AG04450 (cell line): ENCODE measurements around the gene MYH13. TPM values are rescaled to one million over a fixed set of nuclear protein-coding genes. Genes with fewer than 3 reads are reported as not detected.

ENCODE experiments used
- CTCF ChIA-PET: fragments of 300-600, 350-600 bp; formaldehyde crosslinking; extraction: SDS; loops from one replicate; lab custom pipeline; 2022; ENCODE audit warnings: antibody characterized with exemption, inconsistent platforms; lab: Charles Lee
- POLR2A ChIA-PET: fragments of 350-600 bp; formaldehyde crosslinking; extraction: SDS; loops from one replicate; lab custom pipeline; 2021; ENCODE audit warnings: antibody characterized with exemption, inconsistent platforms; lab: Yijun Ruan, JAX
- DNase-seq: peaks from one replicate; pipeline ENCODE4 v3.0.0-alpha.2; 2011; ENCODE audit warnings: low read depth, low spot score
- H3K27ac ChIP-seq: one replicate; pipeline ENCODE4 v1.5.1; 2012; ENCODE audit warnings: low read depth, low read length, control low read depth
- H3K27me3 ChIP-seq: one replicate; pipeline ENCODE4 v1.6.0; 2012; ENCODE audit warnings: low read length; ENCODE audit not compliant: control insufficient read depth, insufficient read depth
- H3K4me3 ChIP-seq: 2 replicates; pipeline ENCODE4 v1.5.1; 2011; ENCODE audit warnings: mild to moderate bottlenecking, low read depth, low read length, control low read depth
- H3K9me3 ChIP-seq: 2 replicates; pipeline ENCODE4 v1.5.1; 2012; ENCODE audit warnings: low read length; ENCODE audit not compliant: control insufficient read depth, insufficient read depth
- polyA plus RNA-seq: library from polyadenylated mRNA; depleted of rRNA; stranded (reverse); fragments of >200 nt; gene quantifications from 2 replicates; pipeline ENCODE4 v1.2.3, GENCODE V29; 2011
- TF ChIP-seq, protein P1 (sequence below): IDR thresholded peaks from 2 replicates; pipeline ENCODE4 v1.5.1; 2011; ENCODE audit warnings: low read depth, low read length, control low read depth, inconsistent platforms

Gene MYH13
- polyA plus RNA-seq, 1 experiment = not detected

DNA sequence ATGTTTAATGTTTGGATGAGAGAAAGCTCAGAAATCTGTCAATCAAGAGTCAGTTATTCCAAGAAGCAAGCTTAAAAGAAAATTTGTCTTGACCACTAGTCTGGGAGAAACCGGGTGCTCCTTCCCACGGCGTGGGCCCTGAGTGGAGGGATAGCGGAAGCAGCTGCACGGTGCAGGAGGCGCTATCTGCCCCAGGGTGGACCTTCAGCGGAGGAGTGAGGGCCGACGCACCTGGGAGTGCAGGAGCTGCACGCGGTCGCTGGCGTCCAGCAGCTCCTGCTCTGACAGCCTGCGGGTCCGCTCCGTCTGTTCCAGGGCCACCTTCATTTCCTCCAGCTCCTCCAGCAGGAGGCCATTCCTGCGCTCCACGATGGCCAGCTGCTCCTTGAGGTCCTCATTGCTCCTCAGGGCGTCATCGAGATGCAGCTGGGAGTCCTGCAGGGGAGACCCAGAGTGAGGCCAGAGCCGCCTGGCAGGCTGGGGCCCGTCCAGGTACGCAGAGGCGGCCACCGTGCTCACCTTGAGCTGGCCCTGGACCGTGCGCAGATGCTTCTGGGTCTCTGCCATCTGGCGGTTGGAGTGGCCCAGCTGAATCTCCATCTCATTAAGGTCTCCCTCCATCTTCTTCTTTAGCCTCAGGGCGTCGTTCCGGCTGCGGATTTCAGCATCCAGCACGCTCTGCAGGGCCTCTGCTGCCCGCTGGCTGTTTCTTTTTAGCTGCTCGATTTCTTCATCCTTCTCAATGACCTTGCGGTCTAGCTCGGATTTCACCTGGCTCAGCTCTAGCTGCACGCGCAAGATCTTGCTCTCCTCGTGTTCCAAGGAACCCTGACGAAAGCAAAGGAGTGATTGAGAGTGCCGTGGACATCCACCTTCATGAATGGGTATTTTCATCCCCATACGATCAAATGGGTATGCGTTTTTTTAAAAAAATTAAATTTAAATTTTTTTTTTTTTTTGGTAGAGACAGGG, 63.5 kb downstream of the MYH13 start:
- Histone ChIP-seq H3K9me3 (peaks cover 32% of the 10 kb centered on the region), H3K4me3 (no peak overlapping the region), H3K27me3 (no peaks in the 10 kb centered on the region), H3K27ac (no peak overlapping the region)
- DNase-seq = no peak
- ChIA-PET CTCF (no interaction called here), POLR2A (no interaction called here)
- TF ChIP-seq, protein P1, sequence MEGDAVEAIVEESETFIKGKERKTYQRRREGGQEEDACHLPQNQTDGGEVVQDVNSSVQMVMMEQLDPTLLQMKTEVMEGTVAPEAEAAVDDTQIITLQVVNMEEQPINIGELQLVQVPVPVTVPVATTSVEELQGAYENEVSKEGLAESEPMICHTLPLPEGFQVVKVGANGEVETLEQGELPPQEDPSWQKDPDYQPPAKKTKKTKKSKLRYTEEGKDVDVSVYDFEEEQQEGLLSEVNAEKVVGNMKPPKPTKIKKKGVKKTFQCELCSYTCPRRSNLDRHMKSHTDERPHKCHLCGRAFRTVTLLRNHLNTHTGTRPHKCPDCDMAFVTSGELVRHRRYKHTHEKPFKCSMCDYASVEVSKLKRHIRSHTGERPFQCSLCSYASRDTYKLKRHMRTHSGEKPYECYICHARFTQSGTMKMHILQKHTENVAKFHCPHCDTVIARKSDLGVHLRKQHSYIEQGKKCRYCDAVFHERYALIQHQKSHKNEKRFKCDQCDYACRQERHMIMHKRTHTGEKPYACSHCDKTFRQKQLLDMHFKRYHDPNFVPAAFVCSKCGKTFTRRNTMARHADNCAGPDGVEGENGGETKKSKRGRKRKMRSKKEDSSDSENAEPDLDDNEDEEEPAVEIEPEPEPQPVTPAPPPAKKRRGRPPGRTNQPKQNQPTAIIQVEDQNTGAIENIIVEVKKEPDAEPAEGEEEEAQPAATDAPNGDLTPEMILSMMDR = no peak

DNA sequence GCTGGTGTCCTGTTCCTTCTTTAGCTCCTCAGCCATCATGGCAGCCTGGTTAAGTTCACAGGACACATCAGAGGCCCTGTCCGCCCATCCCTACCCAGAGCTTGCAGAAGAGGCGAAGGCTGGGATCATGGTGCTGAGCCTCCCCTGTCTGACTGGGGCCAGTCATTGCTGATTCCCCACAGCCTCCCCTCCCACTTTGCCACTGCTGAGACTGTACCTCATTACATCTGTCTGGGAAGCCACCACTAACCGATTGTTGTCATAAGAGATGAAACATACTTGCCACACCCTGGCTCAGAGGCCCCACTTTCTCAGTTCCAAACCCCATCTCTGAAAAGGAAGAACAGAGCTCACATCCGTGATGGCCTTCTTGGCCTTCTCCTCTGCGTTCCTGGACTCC, 66.2 kb downstream of the MYH13 start:
- H3K27me3 ChIP-seq = no peaks in the 10 kb centered on the region
- DNase-seq = no peak
- CTCF ChIA-PET = interaction anchor here (0.6 kb wide), 1 partner anchor 577 kb away, joined by 3 read pairs; no protein-coding TSS in a partner anchor
- POLR2A ChIA-PET = no interaction called here
- TF ChIP-seq, protein P1 = no peak
- H3K4me3 ChIP-seq = no peak overlapping the region
- H3K9me3 ChIP-seq = peaks cover 37% of the 10 kb centered on the region
- H3K27ac ChIP-seq = no peak overlapping the region

DNA sequence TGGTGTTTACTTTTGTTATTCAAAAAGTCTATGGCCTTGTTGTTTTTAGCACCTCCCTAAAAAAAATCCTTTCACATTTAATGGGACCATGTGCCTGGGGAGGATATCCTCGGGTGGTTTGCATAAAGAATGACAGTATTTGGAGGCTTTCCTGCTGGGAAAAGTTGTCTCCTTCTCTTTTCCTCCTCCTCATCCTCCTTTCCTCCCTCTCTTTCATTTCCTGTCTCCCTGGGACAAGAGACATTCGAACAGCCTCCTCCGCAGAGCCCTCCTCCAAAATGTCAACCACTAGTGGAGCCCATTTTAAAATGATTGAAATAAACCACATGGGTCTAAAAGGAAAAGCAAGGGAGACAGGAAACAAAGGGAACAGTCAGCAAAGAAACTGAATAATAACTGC, 67.4 kb downstream of the MYH13 start:
- Histone ChIP-seq H3K4me3 (no peak overlapping the region), H3K27ac (no peak overlapping the region), H3K27me3 (no peaks in the 10 kb centered on the region), H3K9me3 (peaks cover 41% of the 10 kb centered on the region)
- ChIA-PET POLR2A (no interaction called here), CTCF (interaction anchor here (0.6 kb wide), 1 partner anchor 345 kb away, joined by 3 read pairs; no protein-coding TSS in a partner anchor)
- DNase-seq = no peak
- TF ChIP-seq, protein P1 = no peak

DNA sequence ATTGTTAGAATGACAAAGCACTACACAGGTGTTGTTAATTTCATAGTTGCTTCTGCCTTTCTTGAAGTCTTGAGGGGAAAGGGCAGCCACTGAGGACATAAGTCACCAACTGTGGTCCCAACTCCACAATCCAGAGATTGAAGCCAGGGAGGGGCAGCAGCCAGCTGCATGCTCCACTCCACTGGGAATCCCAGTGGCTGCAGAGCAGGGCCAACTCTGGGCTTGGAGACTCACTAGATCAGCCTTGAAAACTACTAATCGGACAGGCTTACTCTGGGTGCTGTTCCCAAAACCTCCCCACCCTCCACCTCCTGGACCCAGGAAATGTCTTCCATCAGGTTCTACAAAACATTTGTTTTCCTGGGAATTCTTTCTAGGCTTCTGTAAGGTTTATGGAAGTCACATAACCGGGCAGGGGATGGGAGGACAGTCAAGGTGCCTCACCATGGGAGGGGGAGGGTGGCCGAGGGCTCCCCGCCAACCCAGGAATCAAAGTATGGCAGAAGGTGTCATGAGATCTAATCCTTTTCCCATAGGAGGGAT, 68.0 kb downstream of the MYH13 start:
- ChIA-PET POLR2A (no interaction called here), CTCF (no interaction called here)
- Histone ChIP-seq H3K27ac (no peak overlapping the region), H3K27me3 (no peaks in the 10 kb centered on the region), H3K9me3 (peaks cover 41% of the 10 kb centered on the region), H3K4me3 (no peak overlapping the region)
- no peak for DNase-seq
- TF ChIP-seq, protein P1 = no peak

DNA sequence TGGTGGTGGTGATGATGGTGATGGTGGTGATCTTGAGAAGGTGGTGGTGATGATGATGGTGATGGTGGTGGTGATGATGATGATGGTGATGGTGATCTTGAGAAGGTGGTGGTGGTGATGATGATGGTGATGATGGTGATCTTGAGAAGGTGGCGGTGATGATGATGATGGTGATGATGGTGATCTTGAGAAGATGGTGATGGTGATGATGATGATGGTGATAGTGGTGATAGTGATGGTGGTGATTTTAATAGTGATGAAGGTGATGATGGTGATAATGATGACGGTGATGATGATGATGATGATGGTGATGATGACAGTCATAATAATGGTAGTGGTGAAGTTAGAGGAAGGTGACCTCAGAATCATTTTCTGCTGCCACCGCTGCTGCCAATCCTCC, 75.1 kb downstream of the MYH13 start:
- ChIA-PET POLR2A (no interaction called here), CTCF (interaction anchor here (1.3 kb wide), 1 partner anchor 320 kb away, joined by 5 read pairs; no protein-coding TSS in a partner anchor)
- H3K9me3 ChIP-seq = peaks cover 22% of the 10 kb centered on the region
- TF ChIP-seq, protein P1 = no peak
- no peak overlapping the region for H3K27ac ChIP-seq
- no peak for DNase-seq
- no peaks in the 10 kb centered on the region for H3K27me3 ChIP-seq
- no peak overlapping the region for H3K4me3 ChIP-seq
